ENCODE measurements around the gene EEF2KMT. TPM values are rescaled to one million over a fixed set of nuclear protein-coding genes. Genes with fewer than 3 reads are reported as not detected.
A peak's percentile ranks its signal among the peaks of the same experiment; 100 is the strongest.
"Not testable (repeated sequence)": the region's sequence is repeated elsewhere in the genome, so short reads cannot be mapped to it uniquely, and the experiment has no call there.

EEF2KMT gene, protein sequence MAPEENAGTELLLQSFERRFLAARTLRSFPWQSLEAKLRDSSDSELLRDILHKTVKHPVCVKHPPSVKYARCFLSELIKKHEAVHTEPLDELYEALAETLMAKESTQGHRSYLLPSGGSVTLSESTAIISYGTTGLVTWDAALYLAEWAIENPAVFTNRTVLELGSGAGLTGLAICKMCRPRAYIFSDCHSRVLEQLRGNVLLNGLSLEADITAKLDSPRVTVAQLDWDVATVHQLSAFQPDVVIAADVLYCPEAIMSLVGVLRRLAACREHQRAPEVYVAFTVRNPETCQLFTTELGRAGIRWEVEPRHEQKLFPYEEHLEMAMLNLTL
- total RNA-seq = 5.9 TPM
- polyA plus RNA-seq = 5.4 TPM
- long read RNA-seq, donor 1, partial matches to known transcripts = 0 of 1 reads
- long read RNA-seq, donor 1, other reads (novel, unspliced or antisense) = 0 of 1 reads
- long read RNA-seq, donor 2 = 0 reads
- long read RNA-seq, donor 3, partial matches to known transcripts = 0 of 4 reads
- long read RNA-seq, donor 3, other reads (novel, unspliced or antisense) = 0 of 4 reads
- long read RNA-seq, donor 4, partial matches to known transcripts = 0 of 2 reads
- long read RNA-seq, donor 4, other reads (novel, unspliced or antisense) = 0 of 2 reads
- long read RNA-seq, donor 5, transcript EEF2KMT-201 (8 exons, 2,390 nt) = major isoform, 6 of 7 reads
- long read RNA-seq, donor 5, partial matches to known transcripts = 0 of 7 reads
- long read RNA-seq, donor 5, other reads (novel, unspliced or antisense) = 0 of 7 reads
- long read RNA-seq, donor 6, partial matches to known transcripts = 0 of 2 reads
- long read RNA-seq, donor 6, other reads (novel, unspliced or antisense) = 0 of 2 reads
- long read RNA-seq, donor 7, partial matches to known transcripts = 0 of 2 reads
- long read RNA-seq, donor 7, other reads (novel, unspliced or antisense) = 0 of 2 reads
- long read RNA-seq, donor 8 = 0 reads
- long read RNA-seq, donor 9, partial matches to known transcripts = 0 of 5 reads
- long read RNA-seq, donor 9, other reads (novel, unspliced or antisense) = 5 of 5 reads
- long read RNA-seq, donor 10, partial matches to known transcripts = 0 of 1 reads
- long read RNA-seq, donor 10, other reads (novel, unspliced or antisense) = 0 of 1 reads

- H3K4me1 ChIP-seq (ENCODE audit: control insufficient read depth in 2 of 2, insufficient read depth in 2 of 2, low read length in 2 of 2) = peaks cover 0 to 14% of the 10 kb centered on the region in 2 donors
- peak in 8 of 9 donors; percentile 62 to 93 (median 82) for DNase-seq (ENCODE audit: low read depth in 6 of 9, low spot score in 9 of 9)
- H3K27ac ChIP-seq (ENCODE audit: low read depth in 1 of 2, low read length in 1 of 2) = peak within 1 kb of the TSS; percentile 60
- WGBS = under 1% methylated on average over 67 of the region's 67 CpGs
- not testable (repeated sequence) for H3K9me3 ChIP-seq (ENCODE audit: control insufficient read depth in 2 of 2, insufficient read depth in 1 of 2, low read length in 1 of 2); H3K36me3 ChIP-seq (ENCODE audit: control insufficient read depth in 2 of 2, insufficient read depth in 2 of 2, low read length in 1 of 2); H3K27me3 ChIP-seq (ENCODE audit: control insufficient read depth in 2 of 2, insufficient read depth in 1 of 2, low read length in 1 of 2)
- peak within 1 kb of the TSS; percentile 50 to 58 for H3K4me3 ChIP-seq (ENCODE audit: low read length in 2 of 2)
These were observed at the start of gene EEF2KMT for GRCh38 chr16:5097470-5098220. Gene EEF2KMT (minus strand): TSS chr16:5097795. CDS start chr16:5097739, 56 bp downstream.

DNA sequence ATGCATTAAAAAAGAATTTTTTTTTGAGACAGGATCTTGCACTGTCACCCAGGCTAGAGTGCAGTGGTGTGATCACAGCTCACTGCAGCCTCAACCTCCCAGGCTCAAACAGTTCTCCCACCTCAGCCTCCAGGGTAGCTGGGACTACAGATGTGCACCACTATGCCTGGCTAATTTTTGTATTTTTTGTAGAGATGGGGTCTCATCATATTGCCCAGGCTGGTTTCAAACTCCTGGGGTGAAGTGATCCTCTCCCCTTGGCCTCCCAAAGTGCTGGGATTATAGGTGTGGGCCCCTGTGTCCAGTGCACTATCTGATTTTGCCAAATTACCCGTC lies 47.0 kb upstream of the EEF2KMT start:
- not testable (repeated sequence) for H3K9me3 ChIP-seq (ENCODE audit: control insufficient read depth in 2 of 2, insufficient read depth in 1 of 2, low read length in 1 of 2); H3K27ac ChIP-seq (ENCODE audit: low read depth in 1 of 2, low read length in 1 of 2); DNase-seq (ENCODE audit: low read depth in 6 of 9, low spot score in 9 of 9); H3K36me3 ChIP-seq (ENCODE audit: control insufficient read depth in 2 of 2, insufficient read depth in 2 of 2, low read length in 1 of 2); H3K4me1 ChIP-seq (ENCODE audit: control insufficient read depth in 2 of 2, insufficient read depth in 2 of 2, low read length in 2 of 2); H3K27me3 ChIP-seq (ENCODE audit: control insufficient read depth in 2 of 2, insufficient read depth in 1 of 2, low read length in 1 of 2); H3K4me3 ChIP-seq (ENCODE audit: low read length in 2 of 2)
- WGBS = 74% methylated on average over 1 of the region's 1 CpG

DNA sequence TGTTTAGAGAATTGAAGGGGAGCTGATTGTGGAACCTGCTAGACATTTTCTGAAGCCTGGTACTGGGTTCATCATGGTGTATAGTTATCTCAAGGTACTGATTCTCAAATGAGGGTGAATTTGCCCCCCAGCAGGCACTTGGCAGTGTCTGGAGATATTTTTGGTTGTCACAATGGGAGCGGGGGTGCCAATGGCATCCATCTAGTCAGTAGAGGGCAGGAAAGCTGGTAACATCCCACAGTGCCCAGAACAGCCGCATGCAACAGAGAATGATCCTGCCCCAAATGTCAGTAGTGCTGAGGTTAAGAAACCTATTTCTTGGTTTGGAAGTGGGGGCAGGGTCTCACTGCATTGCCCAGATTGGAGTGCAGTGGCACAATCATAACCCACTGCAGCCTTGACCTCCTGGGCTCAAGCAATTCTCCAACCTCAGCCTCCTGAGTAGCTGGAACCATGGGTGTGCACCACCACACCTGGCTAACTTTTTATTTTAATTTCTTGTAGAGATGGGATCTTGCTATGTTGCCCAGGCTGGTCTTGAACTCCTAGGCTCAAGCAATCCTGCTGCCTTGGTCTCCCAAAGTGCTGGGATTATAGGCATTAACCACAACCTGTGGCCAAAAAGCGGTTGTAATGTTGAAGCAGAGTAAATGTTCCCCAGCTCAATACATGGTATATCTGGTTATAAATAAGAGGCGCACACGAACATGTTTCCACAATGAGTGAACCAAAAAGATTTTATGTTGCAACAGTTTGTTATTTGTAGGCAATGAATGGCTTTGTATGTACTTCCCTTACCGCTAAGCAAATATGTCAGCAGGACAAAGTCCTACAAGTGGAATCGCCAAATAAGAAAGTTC lies 46.4 kb upstream of the EEF2KMT start:
- H3K9me3 ChIP-seq (ENCODE audit: control insufficient read depth in 2 of 2, insufficient read depth in 1 of 2, low read length in 1 of 2) = no peaks in the 10 kb centered on the region
- no peak overlapping the region for H3K27ac ChIP-seq (ENCODE audit: low read depth in 1 of 2, low read length in 1 of 2)
- no peak for DNase-seq (ENCODE audit: low read depth in 6 of 9, low spot score in 9 of 9)
- WGBS = 83% methylated on average over 7 of the region's 7 CpGs
- no peaks in the 10 kb centered on the region for H3K27me3 ChIP-seq (ENCODE audit: control insufficient read depth in 2 of 2, insufficient read depth in 1 of 2, low read length in 1 of 2)
- no peaks in the 10 kb centered on the region for H3K36me3 ChIP-seq (ENCODE audit: control insufficient read depth in 2 of 2, insufficient read depth in 2 of 2, low read length in 1 of 2)
- H3K4me3 ChIP-seq (ENCODE audit: low read length in 2 of 2) = no peak overlapping the region
- no peaks in the 10 kb centered on the region for H3K4me1 ChIP-seq (ENCODE audit: control insufficient read depth in 2 of 2, insufficient read depth in 2 of 2, low read length in 2 of 2)

- WGBS = 75% methylated on average over 7 of the region's 7 CpGs
- H3K27me3 ChIP-seq (ENCODE audit: control insufficient read depth in 2 of 2, insufficient read depth in 1 of 2, low read length in 1 of 2); H3K27ac ChIP-seq (ENCODE audit: low read depth in 1 of 2, low read length in 1 of 2); H3K4me1 ChIP-seq (ENCODE audit: control insufficient read depth in 2 of 2, insufficient read depth in 2 of 2, low read length in 2 of 2); H3K9me3 ChIP-seq (ENCODE audit: control insufficient read depth in 2 of 2, insufficient read depth in 1 of 2, low read length in 1 of 2); H3K4me3 ChIP-seq (ENCODE audit: low read length in 2 of 2); DNase-seq (ENCODE audit: low read depth in 6 of 9, low spot score in 9 of 9); H3K36me3 ChIP-seq (ENCODE audit: control insufficient read depth in 2 of 2, insufficient read depth in 2 of 2, low read length in 1 of 2): not testable (repeated sequence)
These were observed 42.6 kb upstream of the EEF2KMT start for GRCh38 chr16:5140151-5140550.

- not testable (repeated sequence) for H3K4me1 ChIP-seq (ENCODE audit: control insufficient read depth in 2 of 2, insufficient read depth in 2 of 2, low read length in 2 of 2); H3K9me3 ChIP-seq (ENCODE audit: control insufficient read depth in 2 of 2, insufficient read depth in 1 of 2, low read length in 1 of 2); H3K4me3 ChIP-seq (ENCODE audit: low read length in 2 of 2); H3K27ac ChIP-seq (ENCODE audit: low read depth in 1 of 2, low read length in 1 of 2); DNase-seq (ENCODE audit: low read depth in 6 of 9, low spot score in 9 of 9); H3K36me3 ChIP-seq (ENCODE audit: control insufficient read depth in 2 of 2, insufficient read depth in 2 of 2, low read length in 1 of 2); H3K27me3 ChIP-seq (ENCODE audit: control insufficient read depth in 2 of 2, insufficient read depth in 1 of 2, low read length in 1 of 2)
- 39% methylated on average over 13 of the region's 13 CpGs for WGBS
These were observed 37.3 kb upstream of the EEF2KMT start for GRCh38 chr16:5134739-5135452.

GRCh38 chr16:5132915-5133600 lies 35.5 kb upstream of the EEF2KMT start:
- H3K9me3 ChIP-seq (ENCODE audit: control insufficient read depth in 2 of 2, insufficient read depth in 1 of 2, low read length in 1 of 2); H3K4me1 ChIP-seq (ENCODE audit: control insufficient read depth in 2 of 2, insufficient read depth in 2 of 2, low read length in 2 of 2); DNase-seq (ENCODE audit: low read depth in 6 of 9, low spot score in 9 of 9); H3K4me3 ChIP-seq (ENCODE audit: low read length in 2 of 2); H3K27ac ChIP-seq (ENCODE audit: low read depth in 1 of 2, low read length in 1 of 2); H3K36me3 ChIP-seq (ENCODE audit: control insufficient read depth in 2 of 2, insufficient read depth in 2 of 2, low read length in 1 of 2); H3K27me3 ChIP-seq (ENCODE audit: control insufficient read depth in 2 of 2, insufficient read depth in 1 of 2, low read length in 1 of 2): not testable (repeated sequence)
- 61% methylated on average over 13 of the region's 13 CpGs for WGBS

DNA sequence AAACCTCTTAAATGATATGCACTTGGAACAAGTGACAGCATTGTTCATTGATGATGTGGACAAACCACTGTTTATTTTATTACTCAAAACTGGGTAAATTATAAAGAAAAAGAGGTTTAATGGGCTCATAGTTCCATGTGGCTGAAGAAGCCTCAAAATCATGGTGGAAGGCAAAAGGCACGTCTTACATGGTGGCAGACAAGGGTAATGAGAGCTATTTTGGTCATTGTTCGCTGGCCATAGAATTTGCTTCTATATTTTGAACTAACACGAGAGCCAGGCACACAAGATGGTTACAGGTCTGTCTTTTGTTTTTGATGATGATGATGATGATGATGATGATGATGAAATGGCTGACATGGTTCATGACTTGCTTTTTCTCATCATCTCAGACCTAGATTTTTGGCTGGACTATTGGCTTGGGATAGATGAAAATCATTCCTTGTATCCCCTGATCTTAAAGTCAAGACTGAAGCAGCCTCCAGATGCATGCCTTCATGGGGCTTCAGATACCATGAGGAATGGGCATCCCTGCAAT lies 33.9 kb upstream of the EEF2KMT start:
- WGBS = 93% methylated on average over 3 of the region's 3 CpGs
- H3K4me3 ChIP-seq (ENCODE audit: low read length in 2 of 2); H3K4me1 ChIP-seq (ENCODE audit: control insufficient read depth in 2 of 2, insufficient read depth in 2 of 2, low read length in 2 of 2); H3K9me3 ChIP-seq (ENCODE audit: control insufficient read depth in 2 of 2, insufficient read depth in 1 of 2, low read length in 1 of 2); H3K36me3 ChIP-seq (ENCODE audit: control insufficient read depth in 2 of 2, insufficient read depth in 2 of 2, low read length in 1 of 2); H3K27ac ChIP-seq (ENCODE audit: low read depth in 1 of 2, low read length in 1 of 2); H3K27me3 ChIP-seq (ENCODE audit: control insufficient read depth in 2 of 2, insufficient read depth in 1 of 2, low read length in 1 of 2); DNase-seq (ENCODE audit: low read depth in 6 of 9, low spot score in 9 of 9): not testable (repeated sequence)
